GM23338 (cell line): ENCODE results near the gene TASOR2. TPM values are rescaled to one million over a fixed set of nuclear protein-coding genes. Genes with fewer than 3 reads are reported as not detected.

Source experiments
- ATAC-seq: fragments of 200-7000 bp; cut with Tn5 transposase; 3 replicates; pipeline ENCODE4 v1.9.1; 2020
- DNase-seq: peaks from one replicate; pipeline ENCODE4 v3.0.0-alpha.2; 2015; ENCODE audit warnings: low spot score
- H2AFZ ChIP-seq: fragments of 200-600 bp; sonication (generic); 2 replicates; pipeline ENCODE4 v1.8.0; 2016; ENCODE audit warnings: antibody characterized with exemption, mild to moderate bottlenecking, moderate library complexity
- H3F3A ChIP-seq: fragments of 200-600 bp; sonication (generic); replicated peaks from 2 replicates; pipeline ENCODE4 v1.8.0; 2017; ENCODE audit warnings: antibody characterized with exemption, mixed run types, low read depth
- H3K27ac ChIP-seq: fragments of 200-600 bp; sonication (generic); 2 replicates; pipeline ENCODE4 v1.6.1; 2016; ENCODE audit warnings: low read depth
- H3K27me3 ChIP-seq: fragments of 200-600 bp; sonication (generic); 2 replicates; pipeline ENCODE4 v1.8.0; 2016; ENCODE audit warnings: mild to moderate bottlenecking, mixed run types, moderate library complexity; ENCODE audit not compliant: insufficient read depth
- H3K36me3 ChIP-seq: fragments of 200-600 bp; sonication (generic); 2 replicates; pipeline ENCODE4 v1.8.0; 2016; ENCODE audit warnings: mild to moderate bottlenecking; ENCODE audit not compliant: insufficient read depth
- H3K4me1 ChIP-seq: fragments of 200-600 bp; sonication (generic); 2 replicates; pipeline ENCODE4 v1.8.0; 2016; ENCODE audit warnings: mild to moderate bottlenecking, moderate library complexity; ENCODE audit not compliant: insufficient read depth
- H3K4me2 ChIP-seq: fragments of 200-600 bp; sonication (generic); 2 replicates; pipeline ENCODE4 v1.7.1; 2017; ENCODE audit warnings: mixed run types
- H3K4me3 ChIP-seq: fragments of 200-600 bp; sonication (generic); 2 replicates; pipeline ENCODE4 v1.6.1; 2016; ENCODE audit warnings: mixed run types
- H3K79me2 ChIP-seq: fragments of 200-600 bp; sonication (generic); replicated peaks from 2 replicates; pipeline ENCODE4 v1.8.0; 2017; ENCODE audit warnings: mild to moderate bottlenecking; ENCODE audit not compliant: insufficient read depth
- H3K9me2 ChIP-seq: fragments of 200-600 bp; sonication (generic); 2 replicates; pipeline ENCODE4 v1.8.0; 2017; ENCODE audit not compliant: insufficient read depth
- H4K20me1 ChIP-seq: fragments of 200-600 bp; sonication (generic); replicated peaks from 2 replicates; pipeline ENCODE4 v1.8.0; 2017; ENCODE audit warnings: mild to moderate bottlenecking; ENCODE audit not compliant: insufficient read depth
- H3K27ac Mint-ChIP-seq: 2 replicates; pipeline ENCODE4 v1.8.0; 2020; ENCODE audit warnings: inconsistent platforms, mild to moderate bottlenecking, moderate library complexity, mixed read lengths
- H3K27me3 Mint-ChIP-seq: 3 replicates; pipeline ENCODE4 v1.8.0; 2022; ENCODE audit warnings: low read depth, mild to moderate bottlenecking, moderate library complexity, mixed read lengths, inconsistent platforms; ENCODE audit not compliant: insufficient read depth, poor library complexity
- H3K36me3 Mint-ChIP-seq: 3 replicates; pipeline ENCODE4 v1.8.0; 2021; ENCODE audit warnings: low read depth, mild to moderate bottlenecking, inconsistent platforms, moderate library complexity, mixed read lengths
- H3K4me1 Mint-ChIP-seq: 3 replicates; pipeline ENCODE4 v1.8.0; 2020; ENCODE audit warnings: mild to moderate bottlenecking, inconsistent platforms, mixed read lengths
- H3K4me3 Mint-ChIP-seq: 3 replicates; pipeline ENCODE4 v1.8.0; 2021; ENCODE audit warnings: moderate library complexity, mild to moderate bottlenecking, inconsistent platforms, mixed read lengths
- H3K9me3 Mint-ChIP-seq: 3 replicates; pipeline ENCODE4 v1.8.0; 2020; ENCODE audit warnings: moderate library complexity, mild to moderate bottlenecking, inconsistent platforms, mixed read lengths
- CREB1 ChIP-seq: fragments of 250-450 bp; sonication (Bioruptor Pico); IDR thresholded peaks from 2 replicates; pipeline ENCODE4 v1.5.0; 2020; ENCODE audit warnings: low read depth, mild to moderate bottlenecking, moderate library complexity
- CTCF ChIP-seq, 2 experiments: fragments of 200-600 bp in 1 of 2; sonication (generic) in 1 of 2; conservative IDR thresholded peaks; 2 replicates each; pipeline versions ENCODE4 v1.5.1 to v1.6.1; 2016 to 2017; ENCODE audit warnings: antibody characterized with exemption in 2 of 2, low read depth in 2 of 2, mild to moderate bottlenecking in 2 of 2, moderate library complexity in 1 of 2
- ETS1 ChIP-seq: IDR thresholded peaks from 2 replicates; pipeline ENCODE4 v1.6.1; 2016; ENCODE audit warnings: antibody characterized with exemption
- EZH2 ChIP-seq: fragments of 200-600 bp; sonication (generic); IDR thresholded peaks from one replicate; pipeline ENCODE4 v1.8.0; 2017; ENCODE audit warnings: antibody characterized with exemption, mild to moderate bottlenecking, low read depth; ENCODE audit not compliant: unreplicated experiment
- EZH2phosphoT487 ChIP-seq: fragments of 200-600 bp; sonication (generic); IDR thresholded peaks from one replicate; pipeline ENCODE4 v1.8.1; 2018; ENCODE audit warnings: antibody characterized with exemption; ENCODE audit not compliant: unreplicated experiment
- JUNB ChIP-seq: IDR thresholded peaks from one replicate; pipeline ENCODE4 v1.6.1; 2016; ENCODE audit warnings: antibody characterized with exemption; ENCODE audit not compliant: unreplicated experiment
- NANOG ChIP-seq: IDR thresholded peaks from 2 replicates; pipeline ENCODE4 v1.6.1; 2016; ENCODE audit warnings: antibody characterized with exemption, borderline replicate concordance
- POLR2AphosphoS5 ChIP-seq: IDR thresholded peaks from 2 replicates; pipeline ENCODE4 v1.6.1; 2016; ENCODE audit warnings: antibody characterized with exemption, low read depth
- REST ChIP-seq: IDR thresholded peaks from one replicate; pipeline ENCODE4 v1.6.1; 2018; ENCODE audit warnings: antibody characterized with exemption; ENCODE audit not compliant: unreplicated experiment
- STAT1 ChIP-seq: IDR thresholded peaks from one replicate; pipeline ENCODE4 v1.6.1; 2016; ENCODE audit warnings: antibody characterized with exemption; ENCODE audit not compliant: unreplicated experiment
- ZNF114 ChIP-seq: fragments of 250-450 bp; sonication (Bioruptor Pico); IDR thresholded peaks from 2 replicates; pipeline ENCODE4 v1.5.0; 2020; ENCODE audit warnings: mild to moderate bottlenecking, moderate library complexity
- ZNF331 ChIP-seq: fragments of 250-450 bp; sonication (Bioruptor Pico); IDR thresholded peaks from 2 replicates; pipeline ENCODE4 v1.5.0; 2020; ENCODE audit warnings: low read depth, mild to moderate bottlenecking, moderate library complexity
- ZNF462 ChIP-seq: fragments of 250-450 bp; sonication (Bioruptor Pico); IDR thresholded peaks from 2 replicates; pipeline ENCODE4 v1.5.0; 2020; ENCODE audit warnings: mild to moderate bottlenecking, moderate library complexity
- polyA plus RNA-seq: library from polyadenylated mRNA; unstranded; fragments of >200 nt; fragmentation: Nextera tagmentation; extraction: Ambion mirVana; gene quantifications from 2 replicates; pipeline ENCODE4 v1.2.1, GENCODE V29; 2016
- total RNA-seq: library from RNA; depleted of rRNA; stranded (reverse); fragments of >200 nt; shearing (Covaris generic); gene quantifications from 2 replicates; pipeline ENCODE4 v1.2.3, GENCODE V29; 2014

The TASOR2 gene
- total and polyA plus RNA-seq, 2 experiments from 2014 or later, result 45.2 to 110 TPM

GRCh38 chr10:5645375-5645774 is 39.3 kb upstream of the TASOR2 start:
- Histone ChIP-seq H3F3A (no peaks in the 10 kb centered on the region), H2AFZ (no peak overlapping the region), H3K27me3 (no peaks in the 10 kb centered on the region), H3K4me2 (no peak overlapping the region), H3K9me2 (no peaks in the 10 kb centered on the region), H3K36me3 (no peaks in the 10 kb centered on the region), H3K79me2 (no peaks in the 10 kb centered on the region), H3K4me1 (no peaks in the 10 kb centered on the region), H3K27ac (no peak overlapping the region), H4K20me1 (no peaks in the 10 kb centered on the region), H3K4me3 (no peak overlapping the region)
- Mint-ChIP-seq H3K4me1 (no peaks in the 10 kb centered on the region), H3K27me3 (peaks cover 10% of the 10 kb centered on the region), H3K36me3 (peaks cover 48% of the 10 kb centered on the region), H3K27ac (no peak overlapping the region), H3K9me3 (no peaks in the 10 kb centered on the region), H3K4me3 (no peak overlapping the region)
- TF ChIP-seq ETS1 (no peak), REST (no peak), EZH2phosphoT487 (no peak), NANOG (no peak), JUNB (no peak), ZNF114 (no peak), POLR2AphosphoS5 (no peak), EZH2 (no peak), ZNF331 (CRISPR knock-in tag) (no peak), CTCF (conservative IDR thresholded peaks at IDR 0.05; ENCODE audit: low read depth in 2 of 2) (no peak), CREB1 (CRISPR knock-in tag) (no peak), STAT1 (no peak), ZNF462 (CRISPR knock-in tag) (no peak)
- no peak for DNase-seq
- ATAC-seq, result no peak
